ENCODE data around the gene CKS1B. TPM values are rescaled to one million over a fixed set of nuclear protein-coding genes. Genes with fewer than 3 reads are reported as not detected.

CKS1B gene
- total RNA-seq (10 to 100 TPM in 4 of 5 donors, 1 to 10 TPM in 1; 7.9 to 11.8 (median 10.3) TPM), total RNA-seq (2.0 to 29.7 (median 4.2) reads per million in 29 experiments)
- total RNA-seq (2013), result 16.5 TPM

DNA sequence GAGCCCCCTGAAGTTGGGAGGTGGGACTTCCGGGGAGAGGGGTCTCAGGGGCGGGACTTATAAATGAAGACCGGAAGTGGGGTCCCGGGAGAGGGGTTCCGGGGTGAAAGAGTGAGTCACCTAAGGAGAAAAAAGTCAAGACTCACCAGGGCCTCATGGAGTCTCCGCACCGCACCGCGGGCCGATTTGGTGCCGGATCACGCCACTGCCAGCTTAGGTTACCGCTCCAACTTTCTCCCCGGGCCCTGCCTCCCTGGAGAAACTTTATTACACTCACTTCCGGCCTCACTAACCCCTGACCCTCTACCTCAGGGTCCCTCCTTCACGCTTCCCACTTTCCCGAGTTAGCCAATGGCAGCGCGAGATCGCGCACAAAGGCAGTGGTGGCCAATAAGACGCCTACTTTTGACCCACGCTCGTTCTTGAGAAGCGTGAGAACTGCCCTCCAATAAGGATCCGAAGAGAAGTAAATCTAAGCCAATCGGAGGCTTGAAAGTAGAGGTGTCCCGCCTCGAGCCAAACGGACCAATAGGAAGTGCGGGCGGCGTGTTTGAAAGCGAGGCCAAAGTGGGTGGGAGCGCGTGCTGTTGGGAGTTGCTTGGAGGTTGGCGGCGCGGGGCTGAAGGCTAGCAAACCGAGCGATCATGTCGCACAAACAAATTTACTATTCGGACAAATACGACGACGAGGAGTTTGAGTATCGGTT is at the start of gene CKS1B:
CKS1B (plus strand) TSS at position 580 of the 706 bp plus-strand sequence; CDS start at position 645, 65 bp downstream.
- H3K36me3 Mint-ChIP-seq, result peaks cover 10% of the 10 kb centered on the region

DNA sequence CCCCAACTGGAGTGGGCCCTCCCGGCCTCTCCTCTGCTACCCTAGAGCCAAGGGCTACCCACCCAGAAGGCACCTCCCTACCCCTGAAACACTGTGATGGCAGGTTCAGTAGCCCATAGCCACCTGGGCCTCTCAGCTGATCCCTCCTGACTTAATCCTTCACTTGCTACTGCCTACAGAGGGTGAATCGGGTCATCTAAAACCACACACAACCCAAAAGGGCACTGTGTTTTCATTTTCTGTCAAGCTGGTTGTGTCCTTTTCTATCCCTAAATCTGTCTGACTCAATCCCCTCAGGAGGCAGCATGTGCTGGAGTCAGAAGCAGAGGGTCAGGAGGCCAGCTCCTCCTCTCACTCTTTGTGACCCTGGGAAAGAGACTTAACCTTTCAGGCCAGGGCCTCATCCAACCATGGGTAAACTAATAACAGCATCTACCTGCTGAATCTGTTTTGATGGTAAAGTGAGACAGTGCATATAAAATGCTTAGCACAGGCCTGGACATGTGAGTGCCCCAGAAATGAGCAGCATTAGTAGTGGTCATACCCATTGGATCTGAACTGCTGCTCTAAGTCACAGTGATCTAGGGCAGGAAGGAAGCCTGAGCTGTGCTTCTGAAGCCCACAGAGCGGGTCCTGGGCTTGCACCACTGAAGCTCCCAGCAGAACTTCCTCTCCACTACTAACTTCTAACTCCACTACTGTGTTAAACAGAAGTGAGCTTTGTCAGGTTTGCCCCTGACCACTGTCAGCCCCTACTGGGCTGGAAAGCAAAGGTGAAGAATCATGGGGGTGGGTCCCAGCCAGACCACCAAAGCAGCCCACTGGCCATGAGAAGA is 48.9 kb upstream of the CKS1B start:
- Histone ChIP-seq H3K9me3 (no peaks in the 10 kb centered on the region), H3K36me3 (ENCODE audit: control insufficient read depth in 2 of 2, extremely low read depth in 1 of 2, insufficient read depth in 1 of 2, low read length in 1 of 2) (peaks cover 10 to 64% of the 10 kb centered on the region in 2 donors), H3K27ac (ENCODE audit: low read length) (no peak overlapping the region), H3K4me3 (ENCODE audit: control insufficient read depth in 1 of 2, extremely low read depth in 1 of 2, low read length in 1 of 2) (no peak overlapping the region), H3K4me1 (ENCODE audit: control insufficient read depth in 1 of 2, extremely low read depth in 1 of 2, insufficient read depth in 2 of 2, low read length in 2 of 2) (peaks cover 2 to 15% of the 10 kb centered on the region in 2 experiments), H3K27me3 (replicated peaks in 1 of 2; ENCODE audit: control insufficient read depth in 2 of 2, extremely low read depth in 1 of 2, insufficient read depth in 2 of 2, low read length in 1 of 2) (no peaks in the 10 kb centered on the region)
- Mint-ChIP-seq H3K27me3 (no peaks in the 10 kb centered on the region), H3K4me1 (peaks cover 7 to 12% (median 12%) of the 10 kb centered on the region in 3 donors), H3K36me3 (peaks cover 51% of the 10 kb centered on the region), H3K27ac (peak overlapping the region; percentile 16 to 65), H3K9me3 (no peaks in the 10 kb centered on the region), H3K4me3 (no peak overlapping the region)
- CTCF ChIA-PET, result no interaction called here
- 100% methylated on average over 2 of the region's 3 CpGs for WGBS (ENCODE audit: insufficient coverage)
- POLR2A ChIA-PET, result no interaction called here
- DNase-seq (no peak), ATAC-seq (replicated peaks in 1 of 4) (peak in 2 of 4 experiments; percentile 43 to 48)

More for the DNA sequence above, at the start of gene CKS1B:
- DNase-seq (peak; percentile 92 to 99 (median 96)), ATAC-seq (replicated peaks in 1 of 4) (peak; percentile 85 to 90 (median 88))
- Mint-ChIP-seq H3K9me3 (no peaks in the 10 kb centered on the region), H3K27me3 (no peaks in the 10 kb centered on the region), H3K27ac (no peak within 1 kb of the TSS), H3K4me1 (peaks cover 17 to 35% (median 18%) of the 10 kb centered on the region in 3 donors), H3K4me3 (no peak within 1 kb of the TSS)
- no peaks in the 10 kb centered on the region for H3K27me3 ChIP-seq (replicated peaks in 1 of 2; ENCODE audit: control insufficient read depth in 2 of 2, extremely low read depth in 1 of 2, insufficient read depth in 2 of 2, low read length in 1 of 2)
- under 1% methylated on average over 42 of the region's 47 CpGs for WGBS (ENCODE audit: insufficient coverage)
- H3K4me3 ChIP-seq (ENCODE audit: control insufficient read depth in 1 of 2, extremely low read depth in 1 of 2, low read length in 1 of 2), result peak within 1 kb of the TSS; percentile 73 to 89
- H3K36me3 ChIP-seq (ENCODE audit: control insufficient read depth in 2 of 2, extremely low read depth in 1 of 2, insufficient read depth in 1 of 2, low read length in 1 of 2), result peaks cover 0 to 25% of the 10 kb centered on the region in 2 donors
- CTCF ChIA-PET, result interaction anchor here in 1 of 2 donors (0.5 to 2.7 kb wide), 7 partner anchors 13 to 299 kb away, joined by 3 to 13 read pairs (median 3); partner anchors contain the start of genes CLK2, PBXIP1 and PYGO2
- no peaks in the 10 kb centered on the region for H3K9me3 ChIP-seq
- H3K4me1 ChIP-seq (ENCODE audit: control insufficient read depth in 1 of 2, extremely low read depth in 1 of 2, insufficient read depth in 2 of 2, low read length in 2 of 2), result peaks cover 8 to 51% of the 10 kb centered on the region in 2 experiments
- POLR2A ChIA-PET, result interaction anchor here (0.5 to 1.6 kb wide), 8 partner anchors 19 to 1102 kb away, joined by 3 to 22 read pairs (median 6); partner anchors contain the start of gene PBXIP1 (in 1 of the 2)
- H3K27ac ChIP-seq (ENCODE audit: low read length), result peak within 1 kb of the TSS; percentile 90

DNA sequence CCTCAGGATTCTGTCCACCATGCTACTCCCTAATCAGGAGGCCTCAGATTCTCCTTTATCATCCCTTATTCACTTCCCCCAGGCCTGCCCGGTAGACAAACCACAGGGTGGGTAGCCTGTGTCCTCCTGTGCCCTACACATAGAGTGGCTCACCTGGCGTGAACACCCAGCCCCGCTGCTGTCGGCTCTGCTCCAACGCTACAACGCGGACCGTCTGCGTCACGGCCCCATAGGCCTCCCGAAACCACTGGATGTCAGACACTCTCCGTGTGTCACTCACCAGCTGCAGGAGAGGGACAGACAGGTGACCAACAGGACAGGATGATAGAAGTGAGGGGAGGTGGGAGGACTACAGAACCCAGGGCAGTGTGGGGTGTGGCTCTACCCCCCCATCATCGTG is 48.3 kb upstream of the CKS1B start:
- WGBS (ENCODE audit: insufficient coverage), result 85% methylated on average over 8 of the region's 13 CpGs
- Histone ChIP-seq H3K9me3 (no peaks in the 10 kb centered on the region), H3K36me3 (ENCODE audit: control insufficient read depth in 2 of 2, extremely low read depth in 1 of 2, insufficient read depth in 1 of 2, low read length in 1 of 2) (peaks cover 15 to 66% of the 10 kb centered on the region in 2 donors), H3K27me3 (replicated peaks in 1 of 2; ENCODE audit: control insufficient read depth in 2 of 2, extremely low read depth in 1 of 2, insufficient read depth in 2 of 2, low read length in 1 of 2) (no peaks in the 10 kb centered on the region), H3K27ac (ENCODE audit: low read length) (no peak overlapping the region), H3K4me1 (ENCODE audit: control insufficient read depth in 1 of 2, extremely low read depth in 1 of 2, insufficient read depth in 2 of 2, low read length in 2 of 2) (peaks cover 2 to 15% of the 10 kb centered on the region in 2 experiments), H3K4me3 (ENCODE audit: control insufficient read depth in 1 of 2, extremely low read depth in 1 of 2, low read length in 1 of 2) (no peak overlapping the region)
- POLR2A ChIA-PET, result no interaction called here
- DNase-seq (no peak), ATAC-seq (replicated peaks in 1 of 4) (no peak)
- CTCF ChIA-PET, result no interaction called here
- Mint-ChIP-seq H3K27ac (peak overlapping the region in 1 of 2 donors; percentile 65), H3K36me3 (peaks cover 51% of the 10 kb centered on the region), H3K4me3 (no peak overlapping the region), H3K9me3 (no peaks in the 10 kb centered on the region), H3K27me3 (no peaks in the 10 kb centered on the region), H3K4me1 (peaks cover 7 to 12% (median 12%) of the 10 kb centered on the region in 3 donors)

DNA sequence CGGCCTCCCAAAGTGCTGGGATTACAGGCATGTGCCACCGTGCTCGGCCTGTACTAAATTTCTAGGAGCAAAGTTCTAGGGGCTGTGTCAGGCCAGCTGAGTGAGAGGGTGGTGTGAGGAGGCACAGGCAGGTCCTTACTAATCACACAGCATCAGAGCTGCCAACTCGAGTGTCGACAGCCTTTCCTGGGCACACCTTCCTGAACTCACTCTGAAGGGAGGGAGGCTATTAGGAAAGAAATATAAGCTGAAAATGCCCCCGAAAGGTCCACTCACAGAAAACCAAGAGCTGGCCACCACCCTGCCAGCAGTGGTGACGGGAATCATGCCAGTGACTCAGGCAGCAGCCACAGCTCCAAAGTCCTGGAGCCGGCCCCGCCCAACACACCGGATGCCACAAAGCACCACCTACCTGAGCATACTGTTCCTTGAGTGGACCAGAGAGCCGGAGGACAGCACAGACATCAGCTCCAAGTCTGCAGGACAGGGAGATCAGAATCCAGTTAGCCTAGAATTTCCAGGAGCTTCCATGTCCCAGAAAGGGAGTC is 42.5 kb upstream of the CKS1B start:
- Histone ChIP-seq H3K27ac (ENCODE audit: low read length) (no peak overlapping the region), H3K27me3 (replicated peaks in 1 of 2; ENCODE audit: control insufficient read depth in 2 of 2, extremely low read depth in 1 of 2, insufficient read depth in 2 of 2, low read length in 1 of 2) (no peaks in the 10 kb centered on the region), H3K4me1 (ENCODE audit: control insufficient read depth in 1 of 2, extremely low read depth in 1 of 2, insufficient read depth in 2 of 2, low read length in 2 of 2) (peaks cover 11 to 16% of the 10 kb centered on the region in 2 experiments), H3K9me3 (no peaks in the 10 kb centered on the region), H3K36me3 (ENCODE audit: control insufficient read depth in 2 of 2, extremely low read depth in 1 of 2, insufficient read depth in 1 of 2, low read length in 1 of 2) (peaks cover 5 to 26% of the 10 kb centered on the region in 2 donors), H3K4me3 (ENCODE audit: control insufficient read depth in 1 of 2, extremely low read depth in 1 of 2, low read length in 1 of 2) (no peak overlapping the region)
- 94% methylated on average over 3 of the region's 11 CpGs for WGBS (ENCODE audit: insufficient coverage)
- Mint-ChIP-seq H3K27ac (no peak overlapping the region), H3K4me1 (peaks cover 19 to 27% (median 24%) of the 10 kb centered on the region in 3 donors), H3K9me3 (no peaks in the 10 kb centered on the region), H3K4me3 (no peak overlapping the region), H3K27me3 (no peaks in the 10 kb centered on the region), H3K36me3 (peaks cover 16% of the 10 kb centered on the region)
- no peak for ATAC-seq (replicated peaks in 1 of 4)
- DNase-seq, result no peak
- ChIA-PET POLR2A (no interaction called here), CTCF (no interaction called here)

DNA sequence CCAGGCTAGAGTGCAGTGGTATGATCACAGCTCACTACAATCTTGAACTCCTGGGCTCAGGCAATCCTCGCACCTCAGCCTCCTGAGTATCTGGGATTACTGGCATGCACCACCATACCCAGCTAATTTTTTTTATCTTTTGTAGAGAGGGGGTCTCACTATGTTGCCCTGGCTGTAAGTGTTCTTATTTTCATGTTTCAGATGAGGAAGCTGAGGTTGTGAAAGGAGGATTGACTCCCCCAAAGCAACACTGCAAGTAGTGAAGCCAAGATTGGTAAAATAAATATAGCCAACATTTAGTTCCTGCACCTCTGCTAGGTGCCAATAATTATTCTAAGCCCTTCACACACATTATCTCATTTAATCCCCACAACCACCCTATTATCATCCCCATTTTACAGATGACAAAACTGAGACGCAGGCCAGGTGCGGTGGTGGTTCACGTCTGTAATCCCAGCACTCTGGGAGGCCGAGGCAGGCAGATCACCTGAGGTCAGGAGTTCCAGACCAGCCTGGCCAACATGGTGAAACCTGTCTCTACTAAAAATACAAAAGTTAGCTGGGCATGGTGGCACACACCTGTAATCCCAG is 40.0 kb upstream of the CKS1B start:
- H3K27ac Mint-ChIP-seq, result peak overlapping the region in 1 of 2 donors; percentile 23
- H3K36me3 ChIP-seq (ENCODE audit: control insufficient read depth in 2 of 2, extremely low read depth in 1 of 2, insufficient read depth in 1 of 2, low read length in 1 of 2), result peaks cover 5 to 7% of the 10 kb centered on the region in 2 donors
- H3K4me3 Mint-ChIP-seq, result peak overlapping the region in 2 of 3 donors; percentile 28 to 97
- H3K9me3 ChIP-seq, result no peaks in the 10 kb centered on the region
- H3K9me3 Mint-ChIP-seq, result no peaks in the 10 kb centered on the region
- POLR2A ChIA-PET, result no interaction called here
- no peaks in the 10 kb centered on the region for H3K27me3 Mint-ChIP-seq
- no peak overlapping the region for H3K4me3 ChIP-seq (ENCODE audit: control insufficient read depth in 1 of 2, extremely low read depth in 1 of 2, low read length in 1 of 2)
- CTCF ChIA-PET, result interaction anchor here in 1 of 2 donors (0.8 kb wide), 1 partner anchor 83 kb away, joined by 3 read pairs; no protein-coding TSS in a partner anchor
- H3K27me3 ChIP-seq (replicated peaks in 1 of 2; ENCODE audit: control insufficient read depth in 2 of 2, extremely low read depth in 1 of 2, insufficient read depth in 2 of 2, low read length in 1 of 2), result no peaks in the 10 kb centered on the region
- no peak for DNase-seq
- WGBS (ENCODE audit: insufficient coverage), result 94% methylated on average over 3 of the region's 5 CpGs
- H3K4me1 Mint-ChIP-seq, result peaks cover 34 to 43% (median 40%) of the 10 kb centered on the region in 3 donors
- H3K4me1 ChIP-seq (ENCODE audit: control insufficient read depth in 1 of 2, extremely low read depth in 1 of 2, insufficient read depth in 2 of 2, low read length in 2 of 2), result peaks cover 16 to 34% of the 10 kb centered on the region in 2 experiments
- ATAC-seq (replicated peaks in 1 of 4), result no peak
- H3K27ac ChIP-seq (ENCODE audit: low read length), result no peak overlapping the region
- H3K36me3 Mint-ChIP-seq, result peaks cover 7% of the 10 kb centered on the region
